Left lung (tissue), 10 donors: Measurements from ENCODE around the gene KRT27. TPM values are rescaled to one million over a fixed set of nuclear protein-coding genes. Genes with fewer than 3 reads are reported as not detected.
"Not testable (repeated sequence)": the region's sequence is repeated elsewhere in the genome, so short reads cannot be mapped to it uniquely, and the experiment has no call there.

Source experiments
- ATAC-seq: fragments of 200-7000 bp; cut with Tn5 transposase; one replicate; pipeline ENCODE4 v1.9.1; 2020; ENCODE audit warnings: moderate library complexity
- DNase-seq, 4 donors: peaks; one replicate each; pipeline ENCODE4 v3.0.0-alpha.2; 2013 to 2020
- H3K27ac ChIP-seq, 2 donors: fragments of 200-600 bp; sonication (generic) in 1 of 2; one replicate each; pipeline versions ENCODE4 v1.5.0 to v1.8.0; 2020 to 2021
- H3K27me3 ChIP-seq, 2 donors: fragments of 200-600 bp; sonication (generic) in 1 of 2; one replicate each; pipeline versions ENCODE4 v1.5.0 to v1.8.0; 2020 to 2021
- H3K36me3 ChIP-seq, 2 donors: fragments of 200-600 bp; sonication (generic) in 1 of 2; one replicate each; pipeline versions ENCODE4 v1.5.0 to v1.8.0; 2020 to 2021
- H3K4me1 ChIP-seq, 2 donors: fragments of 200-600 bp; one replicate each; pipeline ENCODE4 v1.8.0; 2021
- H3K4me3 ChIP-seq, 2 donors: fragments of 200-600 bp; sonication (generic) in 1 of 2; one replicate each; pipeline versions ENCODE4 v1.5.0 to v1.8.0; 2020 to 2021; ENCODE audit warnings: mild to moderate bottlenecking in 1 of 2
- H3K9me3 ChIP-seq, 2 donors: fragments of 200-600 bp; sonication (generic) in 1 of 2; one replicate each; pipeline versions ENCODE4 v1.5.0 to v1.8.0; 2020 to 2021
- intact Hi-C, 2 donors: fragments of 100-400 bp; cut with DNase I; formaldehyde crosslinking; loops; one replicate each; pipeline versions ENCODE4 v1.11.2 to v1.14.2; 2022
- polyA plus RNA-seq, 6 donors: library from polyadenylated mRNA; unstranded; fragments of 120-200 nt; gene quantifications; one replicate each; pipeline ENCODE4 v1.2.1, GENCODE V29; 2013; ENCODE audit not compliant: insufficient read length in 6 of 6
- total RNA-seq, 2 donors: library from RNA; stranded (reverse); fragmentation: NEBNext Ultra II Directional; extraction: Animal tissue kit (Norgen Biotek cat#: 25700); gene quantifications; one replicate each; pipeline ENCODE4 v1.2.1, GENCODE V29; 2021
- TF ChIP-seq, protein P1 (sequence below), 2 donors: fragments of 200-600 bp; sonication (generic) in 1 of 2; IDR thresholded peaks; one replicate each; pipeline versions ENCODE4 v1.5.0 to v1.8.0; 2021; ENCODE audit warnings: antibody characterized with exemption in 2 of 2
- donor health status: DM: no; HTN: yes; CAD: no.
- donor health status: DM: no; HTN: no; CAD: no.

The KRT27 gene
- total and polyA plus RNA-seq, 8 donors: 0.18 to 0.64 (median 0.38) TPM; not detected in 1

DNA sequence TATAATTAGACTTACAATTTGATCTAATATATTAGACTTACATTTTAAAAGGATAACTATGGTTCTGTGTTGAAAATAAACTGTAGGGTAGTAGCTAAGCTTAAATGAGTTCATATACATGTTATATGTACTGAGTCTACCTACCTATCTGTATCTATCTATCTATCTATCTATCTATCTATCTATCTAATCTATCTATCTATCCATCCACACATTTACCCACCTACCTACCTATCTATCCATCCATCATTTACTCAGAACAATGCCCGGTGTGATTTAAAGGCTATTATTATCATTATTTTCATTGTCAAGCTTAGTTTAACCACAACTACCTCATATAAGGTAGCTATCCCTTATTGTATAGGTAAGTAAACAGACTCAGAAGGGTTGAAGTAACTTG is 33.0 kb upstream of the KRT27 start:
- Histone ChIP-seq H3K27me3 (peaks cover 4 to 32% of the 10 kb centered on the region in 2 donors), H3K9me3 (no peaks in the 10 kb centered on the region), H3K36me3 (peaks cover 0 to 11% of the 10 kb centered on the region in 2 donors), H3K4me3 (no peak overlapping the region), H3K4me1 (peaks cover 0 to 8% of the 10 kb centered on the region in 2 donors), H3K27ac (no peak overlapping the region)
- TF ChIP-seq, protein P1, sequence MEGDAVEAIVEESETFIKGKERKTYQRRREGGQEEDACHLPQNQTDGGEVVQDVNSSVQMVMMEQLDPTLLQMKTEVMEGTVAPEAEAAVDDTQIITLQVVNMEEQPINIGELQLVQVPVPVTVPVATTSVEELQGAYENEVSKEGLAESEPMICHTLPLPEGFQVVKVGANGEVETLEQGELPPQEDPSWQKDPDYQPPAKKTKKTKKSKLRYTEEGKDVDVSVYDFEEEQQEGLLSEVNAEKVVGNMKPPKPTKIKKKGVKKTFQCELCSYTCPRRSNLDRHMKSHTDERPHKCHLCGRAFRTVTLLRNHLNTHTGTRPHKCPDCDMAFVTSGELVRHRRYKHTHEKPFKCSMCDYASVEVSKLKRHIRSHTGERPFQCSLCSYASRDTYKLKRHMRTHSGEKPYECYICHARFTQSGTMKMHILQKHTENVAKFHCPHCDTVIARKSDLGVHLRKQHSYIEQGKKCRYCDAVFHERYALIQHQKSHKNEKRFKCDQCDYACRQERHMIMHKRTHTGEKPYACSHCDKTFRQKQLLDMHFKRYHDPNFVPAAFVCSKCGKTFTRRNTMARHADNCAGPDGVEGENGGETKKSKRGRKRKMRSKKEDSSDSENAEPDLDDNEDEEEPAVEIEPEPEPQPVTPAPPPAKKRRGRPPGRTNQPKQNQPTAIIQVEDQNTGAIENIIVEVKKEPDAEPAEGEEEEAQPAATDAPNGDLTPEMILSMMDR (IDR thresholded peaks at IDR 0.05): no peak
- ATAC-seq (no peak), DNase-seq (no peak)
- intact Hi-C loops: no loop called here

DNA sequence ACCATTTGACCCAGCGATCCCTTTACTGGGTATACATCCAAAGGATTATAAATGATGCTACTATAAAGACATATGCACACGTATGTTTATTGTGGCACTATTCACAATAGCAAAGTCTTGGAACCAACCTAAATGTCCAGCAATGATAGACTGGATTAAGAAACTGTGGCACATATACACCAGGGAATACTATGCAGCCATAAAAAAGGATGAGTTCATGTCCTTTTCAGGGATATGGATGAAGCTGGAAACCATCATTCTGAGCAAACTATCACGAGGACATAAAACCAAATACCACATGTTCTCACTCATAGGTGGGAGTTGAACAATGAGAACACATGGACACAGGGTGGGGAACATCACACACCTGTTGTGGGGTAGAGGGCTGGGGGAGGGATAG is 32.3 kb upstream of the KRT27 start:
- H3K36me3 ChIP-seq: peaks cover 0 to 11% of the 10 kb centered on the region in 2 donors
- H3K9me3 ChIP-seq, ATAC-seq, H3K4me3 ChIP-seq, H3K4me1 ChIP-seq, H3K27ac ChIP-seq, intact Hi-C loops, DNase-seq: not testable (repeated sequence)
- H3K27me3 ChIP-seq: peaks cover 4 to 38% of the 10 kb centered on the region in 2 donors

- Histone ChIP-seq H3K36me3 (peaks cover 0 to 11% of the 10 kb centered on the region in 2 donors), H3K9me3 (no peaks in the 10 kb centered on the region), H3K27me3 (peaks cover 4 to 46% of the 10 kb centered on the region in 2 donors), H3K4me3 (no peak overlapping the region), H3K27ac (no peak overlapping the region), H3K4me1 (peaks cover 0 to 4% of the 10 kb centered on the region in 2 donors)
- ATAC-seq (no peak), DNase-seq (no peak)
- TF ChIP-seq, protein P1 (IDR thresholded peaks at IDR 0.05): no peak
- intact Hi-C loops: no loop called here
These were observed 31.5 kb upstream of the KRT27 start for GRCh38 chr17:40813804-40814203.

GRCh38 chr17:40812639-40813038 is 30.3 kb upstream of the KRT27 start:
- Histone ChIP-seq H3K27me3 (peaks cover 10 to 58% of the 10 kb centered on the region in 2 donors), H3K27ac (no peak overlapping the region), H3K4me3 (no peak overlapping the region), H3K4me1 (no peaks in the 10 kb centered on the region), H3K9me3 (no peaks in the 10 kb centered on the region), H3K36me3 (peaks cover 0 to 9% of the 10 kb centered on the region in 2 donors)
- no peak for ATAC-seq
- intact Hi-C loops: no loop called here
- no peak for DNase-seq
- TF ChIP-seq, protein P1 (IDR thresholded peaks at IDR 0.05): no peak

DNA sequence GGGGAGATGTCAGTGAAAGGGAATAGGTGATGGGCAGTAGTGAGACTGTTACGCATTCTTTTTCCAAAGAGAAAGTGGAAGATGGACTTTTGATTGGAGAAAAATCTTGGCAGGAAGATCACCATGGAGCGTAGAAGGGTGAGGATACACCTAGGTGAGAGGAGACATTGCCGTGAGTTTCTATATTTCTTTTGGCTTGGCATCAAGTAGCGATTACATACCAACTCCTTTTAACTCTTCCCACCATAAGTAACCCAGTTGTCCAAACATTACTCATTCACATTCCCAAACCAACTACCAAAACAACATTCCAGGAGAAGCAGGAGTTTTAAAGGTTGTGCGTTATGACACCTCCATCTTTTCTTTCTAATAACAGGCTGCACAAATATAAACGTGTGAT is 28.1 kb upstream of the KRT27 start:
- TF ChIP-seq, protein P1 (IDR thresholded peaks at IDR 0.05): no peak

More for the DNA sequence above, 28.1 kb upstream of the KRT27 start:
- intact Hi-C loops: no loop called here
- DNase-seq (no peak), ATAC-seq (no peak)
- H3K4me3 ChIP-seq: no peak overlapping the region
- peaks cover 10 to 79% of the 10 kb centered on the region in 2 donors for H3K27me3 ChIP-seq
- no peaks in the 10 kb centered on the region for H3K4me1 ChIP-seq
- no peaks in the 10 kb centered on the region for H3K9me3 ChIP-seq
- no peak overlapping the region for H3K27ac ChIP-seq
- no peaks in the 10 kb centered on the region for H3K36me3 ChIP-seq
